GM18870 (cell line): ENCODE results near the gene SETD1A.
A peak's percentile ranks its signal among the peaks of the same experiment; 100 is the strongest.

Experiments used
- ATAC-seq: cut with Tn5 transposase; IDR thresholded peaks from one replicate; pipeline ENCODE4 v1.9.1; 2021; ENCODE audit warnings: moderate library complexity; ENCODE audit not compliant: unreplicated experiment

SETD1A gene

GRCh38 chr16:30957456-30958174 lies at the start of gene SETD1A:
TSS of gene SETD1A (plus strand) at chr16:30957754. CDS start at chr16:30958732, 978 bp downstream.
- peak; percentile 42 for ATAC-seq

GRCh38 chr16:30910427-30911029 lies 47.0 kb upstream of the SETD1A start:
- no peak for ATAC-seq

- ATAC-seq = no peak
Measured at GRCh38 chr16:30912794-30913412, 44.7 kb upstream of the SETD1A start.

- no peak for ATAC-seq
Measured at GRCh38 chr16:30914830-30915229, 42.7 kb upstream of the SETD1A start.

- no peak for ATAC-seq
Measured at GRCh38 chr16:30918614-30919013, 38.9 kb upstream of the SETD1A start.

GRCh38 chr16:30920891-30921290 lies 36.7 kb upstream of the SETD1A start:
- no peak for ATAC-seq

GRCh38 chr16:30921459-30921747 lies 36.2 kb upstream of the SETD1A start:
- ATAC-seq = no peak

GRCh38 chr16:30921748-30922419 lies 35.7 kb upstream of the SETD1A start:
- no peak for ATAC-seq

GRCh38 chr16:30922420-30922959 lies 35.1 kb upstream of the SETD1A start:
- ATAC-seq = peak; percentile 63

GRCh38 chr16:30922960-30923535 lies 34.5 kb upstream of the SETD1A start:
- peak; percentile 60 for ATAC-seq

- no peak for ATAC-seq
Measured at GRCh38 chr16:30923554-30924075, 33.9 kb upstream of the SETD1A start, which contains the start of gene FBXL19. TSS of gene FBXL19 (plus strand) at chr16:30923572. CDS start at chr16:30925755, 2,183 bp downstream.

- ATAC-seq = no peak
Measured at GRCh38 chr16:30924076-30924912, 33.3 kb upstream of the SETD1A start.

- ATAC-seq = no peak
Measured at GRCh38 chr16:30924913-30925631, 32.5 kb upstream of the SETD1A start.

GRCh38 chr16:30925632-30925987 lies 31.9 kb upstream of the SETD1A start:
- no peak for ATAC-seq

- ATAC-seq = no peak
Measured at GRCh38 chr16:30925995-30926811, 31.4 kb upstream of the SETD1A start.

GRCh38 chr16:30926937-30927788 lies 30.4 kb upstream of the SETD1A start:
- ATAC-seq = no peak

GRCh38 chr16:30927789-30928378 lies 29.7 kb upstream of the SETD1A start:
- ATAC-seq = no peak
